GM18867 (cell line): ENCODE data around the gene RBX1.
"Not testable (repeated sequence)": the region's sequence is repeated elsewhere in the genome, so short reads cannot be mapped to it uniquely, and the experiment has no call there.

ENCODE experiments used
- ATAC-seq: cut with Tn5 transposase; IDR thresholded peaks from one replicate; pipeline ENCODE4 v1.9.1; 2021; ENCODE audit warnings: mild to moderate bottlenecking, moderate library complexity; ENCODE audit not compliant: unreplicated experiment

RBX1 gene

DNA sequence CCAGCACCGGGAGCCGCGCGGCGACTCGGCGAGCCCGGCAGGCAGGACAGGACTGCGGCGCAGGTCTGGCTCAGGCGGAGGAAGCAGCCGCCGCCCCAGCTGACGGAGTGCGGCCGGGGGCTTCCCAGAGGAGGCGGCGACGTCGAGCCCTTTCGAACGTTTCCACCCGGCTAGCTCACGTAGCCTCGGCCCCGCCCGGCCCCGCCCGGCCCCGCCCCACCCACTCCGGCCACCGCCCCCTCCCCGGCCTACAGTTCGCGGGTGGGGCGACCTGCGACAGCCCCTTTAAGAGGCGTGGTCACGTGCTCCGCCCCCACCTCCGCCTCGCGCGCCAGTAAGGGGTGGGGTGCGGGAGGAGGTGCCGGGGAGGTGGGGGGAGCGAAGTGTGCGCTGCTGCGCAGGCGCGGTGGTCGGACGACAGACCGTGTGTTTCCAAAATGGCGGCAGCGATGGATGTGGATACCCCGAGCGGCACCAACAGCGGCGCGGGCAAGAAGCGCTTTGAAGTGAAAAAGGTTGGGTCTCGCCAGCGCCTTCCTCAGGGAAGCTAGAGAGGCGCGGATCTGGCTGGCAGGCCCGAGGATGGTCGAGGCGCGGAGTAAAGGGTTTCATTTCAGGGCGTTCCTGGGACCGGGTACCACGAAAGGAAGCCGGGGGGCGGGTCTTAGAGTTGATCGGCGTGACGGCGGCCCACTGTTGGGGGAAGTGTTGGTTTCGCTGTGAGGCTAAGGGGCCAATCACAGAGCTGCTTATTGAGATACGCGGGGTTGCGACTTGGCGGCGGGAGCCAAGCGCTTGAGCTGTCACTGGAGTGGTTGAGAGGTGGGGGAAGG lies at the start of gene RBX1:
TSS of gene RBX1 (plus strand) at position 417 of the 833 bp plus-strand sequence. CDS start at position 438, 21 bp downstream.
- ATAC-seq = peak; percentile 77

DNA sequence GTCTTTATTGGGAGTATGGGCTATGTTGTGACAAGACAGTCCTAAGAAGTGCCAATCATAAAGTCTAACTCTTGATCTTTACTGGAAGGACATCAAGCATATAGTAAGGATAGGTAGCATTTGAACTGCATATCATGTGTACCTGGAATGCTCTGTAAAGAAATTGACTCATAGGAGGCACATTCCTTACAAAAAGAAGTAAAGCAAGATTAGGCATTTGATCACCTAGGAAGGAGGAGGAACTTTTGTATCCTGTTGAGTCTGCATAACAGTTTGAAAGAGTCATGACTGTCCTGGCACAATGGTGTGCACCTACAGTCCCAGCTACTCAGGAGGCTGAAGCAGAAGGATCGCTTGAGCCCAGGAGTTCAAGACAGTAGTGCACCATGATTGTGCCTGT lies 47.1 kb upstream of the RBX1 start:
- ATAC-seq = no peak

DNA sequence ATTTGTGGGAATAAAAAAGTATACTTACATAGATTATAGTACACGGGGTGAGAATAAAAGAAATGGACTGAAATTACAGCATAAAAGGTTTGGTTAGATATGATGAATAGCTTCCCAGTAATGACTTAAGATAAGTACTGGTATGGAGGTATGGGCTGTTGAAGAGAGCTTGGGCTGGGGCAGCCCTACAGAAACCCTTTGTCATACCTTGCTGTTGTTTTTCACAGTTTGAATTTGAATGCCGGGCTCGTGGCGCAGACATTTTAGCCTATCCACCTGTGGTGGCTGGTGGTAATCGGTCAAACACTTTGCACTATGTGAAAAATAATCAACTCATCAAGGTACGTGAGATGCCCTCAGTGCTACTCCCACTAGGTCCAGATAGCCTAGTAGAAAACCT lies 42.3 kb upstream of the RBX1 start:
- no peak for ATAC-seq

DNA sequence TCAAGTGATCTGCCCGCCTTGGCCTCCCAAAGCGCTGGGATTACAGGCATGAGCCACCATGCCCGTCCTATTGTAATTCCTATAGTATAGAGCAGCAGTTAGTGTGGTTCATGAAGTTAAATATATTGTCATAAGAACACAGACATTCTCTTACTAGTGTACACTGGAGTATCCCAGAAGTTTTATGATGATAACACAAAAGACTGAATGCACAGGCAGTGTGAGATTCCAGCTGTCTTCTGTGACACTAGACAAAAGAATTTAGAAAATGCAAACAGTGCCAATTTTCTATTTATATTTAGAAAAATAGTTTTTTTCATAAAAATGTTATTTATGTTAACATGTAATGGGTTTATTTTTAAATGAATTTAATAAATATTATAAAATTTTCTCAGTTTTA lies 39.4 kb upstream of the RBX1 start:
- no peak for ATAC-seq

DNA sequence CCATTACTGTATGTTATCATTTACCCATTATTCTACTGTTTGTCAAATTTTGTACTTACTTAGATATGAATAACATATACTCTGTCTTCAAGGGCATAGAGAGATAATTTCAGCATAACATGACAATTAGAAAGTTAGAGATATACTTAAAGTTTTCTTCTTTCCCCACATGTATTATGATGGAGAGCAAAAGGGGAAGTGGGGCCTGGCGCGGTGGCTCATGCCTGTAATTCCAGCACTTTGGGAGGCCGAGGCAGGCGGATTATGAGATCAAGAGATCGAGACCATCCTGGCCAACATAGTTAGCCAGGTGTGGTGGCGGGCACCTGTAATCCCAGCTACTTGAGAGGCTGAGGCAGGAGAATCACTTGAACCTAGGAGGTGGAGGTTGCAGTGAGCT lies 38.2 kb upstream of the RBX1 start:
- not testable (repeated sequence) for ATAC-seq

DNA sequence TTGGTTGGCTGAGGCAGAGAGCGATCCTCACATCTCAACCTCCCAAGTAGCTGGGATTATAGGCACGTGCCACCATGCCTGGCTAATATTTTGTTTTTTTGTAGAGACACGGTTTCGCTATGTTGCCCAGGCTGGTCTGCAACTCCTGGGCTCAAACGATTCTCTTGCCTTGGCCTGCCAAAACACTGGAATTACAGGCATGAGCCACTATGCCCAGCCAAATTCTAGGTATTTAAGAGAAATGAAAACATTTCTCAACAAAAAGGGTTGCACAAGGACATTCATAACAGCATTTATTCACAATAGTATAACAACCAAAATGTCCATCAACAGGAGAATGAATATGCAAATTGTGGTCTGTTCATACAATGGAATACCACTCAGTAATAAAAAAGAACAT lies 31.7 kb upstream of the RBX1 start:
- no peak for ATAC-seq

DNA sequence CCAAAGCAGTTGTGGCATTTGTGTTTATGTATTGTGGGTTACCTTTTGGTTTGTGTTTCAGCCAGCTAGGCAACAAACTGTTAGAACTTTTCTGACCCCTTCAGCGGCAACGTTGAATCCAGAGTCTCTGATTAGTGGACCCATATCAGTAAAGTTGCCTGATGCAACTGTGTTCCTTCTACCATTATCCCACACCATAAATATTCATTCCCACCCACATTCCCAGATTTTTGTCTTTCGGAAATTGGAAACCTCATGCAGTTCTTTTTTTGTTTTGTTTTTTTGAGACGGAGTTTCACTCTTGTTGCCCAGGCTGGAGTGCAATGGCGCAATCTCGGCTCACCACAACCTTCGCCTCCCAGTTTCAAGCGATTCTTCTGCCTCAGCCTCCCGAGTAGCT lies 30.7 kb upstream of the RBX1 start:
- no peak for ATAC-seq

DNA sequence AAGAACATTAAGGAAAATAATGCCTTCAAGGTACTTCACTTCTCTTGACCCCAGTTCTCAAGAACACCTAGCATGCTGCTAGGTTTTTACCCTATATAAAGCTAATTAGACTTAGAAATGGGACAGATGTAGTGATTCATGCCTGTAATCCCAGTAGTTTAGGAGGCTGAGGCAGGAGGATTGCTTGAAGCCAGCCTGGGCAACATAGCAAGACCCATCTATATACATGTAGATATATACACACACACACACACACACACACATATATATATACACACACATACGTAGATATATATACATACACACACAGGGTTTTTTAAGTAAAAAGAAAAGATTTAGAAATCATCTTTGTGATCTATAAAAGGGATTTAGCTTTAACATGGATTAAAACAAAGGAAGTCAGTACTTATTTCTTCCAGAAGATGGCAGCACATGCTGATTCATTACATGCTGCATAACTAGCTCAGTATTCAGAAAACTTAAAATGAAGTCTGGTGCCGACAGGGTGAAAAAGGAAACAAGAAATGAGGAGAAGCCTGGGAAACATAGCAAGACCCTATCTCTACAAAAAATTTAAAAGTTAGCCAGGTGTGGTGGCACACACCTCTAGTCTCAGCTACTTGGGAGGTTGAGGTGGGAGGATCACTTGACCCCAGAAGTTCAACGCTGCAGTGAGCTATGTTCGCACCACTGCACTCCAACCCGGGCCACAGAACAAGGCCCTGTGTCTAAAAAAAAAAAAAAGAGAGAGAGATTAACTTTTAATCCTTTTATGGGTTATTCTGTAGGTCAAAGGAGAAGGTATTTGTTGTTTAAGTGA lies 28.5 kb upstream of the RBX1 start:
- ATAC-seq = no peak

DNA sequence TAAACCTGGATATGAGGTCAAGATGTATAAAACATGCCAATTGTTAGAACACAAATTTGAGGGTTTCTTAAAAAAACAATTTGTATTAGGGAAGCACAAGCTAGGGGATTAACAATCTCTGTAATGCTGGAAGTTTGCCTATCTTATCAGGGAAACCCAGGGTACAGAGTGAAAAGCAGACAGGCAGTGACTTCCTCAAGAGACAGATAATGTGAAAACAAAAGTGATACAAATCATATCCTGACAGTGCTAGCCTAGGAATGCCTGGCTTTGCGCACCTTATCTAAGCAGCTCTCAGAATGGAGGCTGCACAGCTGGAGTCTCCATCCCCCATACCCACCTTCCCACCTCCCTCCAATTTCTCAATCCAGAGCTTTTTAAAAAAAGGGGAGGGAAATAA lies 22.5 kb upstream of the RBX1 start:
- ATAC-seq = no peak

DNA sequence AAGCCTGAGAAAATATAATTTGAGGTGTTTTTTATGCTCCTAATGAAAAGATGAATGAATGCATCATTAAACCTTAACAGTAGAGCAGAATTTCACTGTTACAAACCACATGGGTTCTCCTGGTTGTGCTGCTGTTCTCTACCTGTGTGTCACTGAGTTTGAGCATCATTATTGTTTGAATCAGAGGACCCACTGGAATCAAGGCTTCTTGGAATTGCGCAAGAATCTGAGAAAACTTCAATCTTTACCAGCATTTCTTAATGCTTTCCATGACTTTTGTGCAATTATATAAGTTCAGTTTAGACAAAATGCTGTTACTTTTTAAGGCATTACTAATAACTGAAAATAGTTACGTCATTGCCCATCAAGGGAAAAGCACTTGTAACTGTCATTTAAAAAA lies 18.8 kb upstream of the RBX1 start:
- ATAC-seq = no peak

DNA sequence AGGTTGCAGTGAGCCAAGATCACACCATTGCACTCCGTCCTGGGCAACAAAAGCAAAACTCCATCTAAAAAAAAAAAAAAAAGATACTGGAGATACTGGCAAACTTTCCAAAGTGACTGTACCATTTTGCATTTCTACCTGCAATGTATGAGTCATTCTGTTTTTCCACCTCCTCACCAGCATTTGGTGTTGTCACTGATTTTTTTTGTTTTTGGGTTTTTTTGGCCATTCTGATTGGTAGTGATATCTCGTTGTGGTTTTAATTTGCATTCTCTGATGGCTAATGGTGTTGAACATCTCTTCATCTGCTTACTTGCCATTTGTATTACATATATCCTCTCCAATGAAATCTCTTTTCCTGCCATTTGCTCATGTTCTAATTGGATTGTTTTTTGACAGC lies 12.0 kb upstream of the RBX1 start:
- ATAC-seq = no peak

DNA sequence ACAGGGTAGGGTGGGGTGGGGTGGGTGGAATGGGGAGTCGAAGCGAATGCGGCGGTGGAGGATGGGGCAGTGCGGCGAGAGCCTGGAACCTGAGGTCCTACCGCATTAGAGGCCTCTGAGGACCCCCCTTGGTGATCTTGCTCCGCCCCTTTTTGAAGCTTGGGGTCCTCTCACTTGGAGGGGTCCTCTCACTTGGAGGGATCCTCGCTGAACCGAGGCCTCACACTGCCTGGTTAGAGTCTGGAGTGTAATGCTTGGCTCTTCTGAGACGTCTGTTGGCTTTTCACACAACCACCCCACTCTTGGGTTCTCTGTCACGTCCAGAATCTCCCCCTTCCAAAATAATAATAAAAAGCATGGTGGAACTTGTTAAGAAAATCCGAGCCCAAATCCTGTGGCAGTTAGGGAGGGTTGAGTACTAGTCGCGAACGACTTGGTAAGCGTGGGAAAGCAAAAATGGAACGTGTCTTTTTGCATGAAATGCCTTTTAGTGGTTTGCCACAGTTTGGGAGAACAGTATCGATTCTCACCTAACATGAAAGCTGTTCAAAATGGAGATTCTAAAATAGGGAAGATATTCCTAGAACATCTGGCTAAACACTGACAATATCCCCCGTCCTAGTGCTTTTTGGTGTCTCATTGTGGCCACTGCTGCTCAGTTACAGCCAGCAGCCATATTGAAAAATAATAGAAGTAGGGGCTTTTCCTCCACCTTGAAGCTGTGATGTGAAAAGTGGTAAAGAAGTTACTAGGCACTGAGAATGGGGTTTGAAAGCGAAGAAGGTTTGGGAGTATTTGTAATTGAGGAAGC lies 822 bp downstream of the RBX1 start:
- no peak for ATAC-seq

DNA sequence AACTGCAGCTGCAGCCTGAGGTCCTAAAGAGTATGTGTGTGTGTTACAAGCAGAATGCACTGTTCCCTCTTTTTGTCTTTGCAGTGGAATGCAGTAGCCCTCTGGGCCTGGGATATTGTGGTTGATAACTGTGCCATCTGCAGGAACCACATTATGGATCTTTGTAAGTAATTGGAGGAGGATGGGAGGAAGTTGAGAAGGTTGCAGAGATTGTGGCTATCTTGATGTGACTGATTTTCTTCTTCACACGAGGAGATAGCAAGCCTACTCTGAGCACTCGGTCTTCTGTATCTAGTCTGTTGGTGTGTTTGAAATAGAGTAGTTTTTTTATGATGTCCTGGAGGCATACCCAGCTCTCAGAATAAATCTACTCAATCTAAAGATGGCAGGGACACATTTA lies 2.3 kb downstream of the RBX1 start:
- ATAC-seq = no peak

DNA sequence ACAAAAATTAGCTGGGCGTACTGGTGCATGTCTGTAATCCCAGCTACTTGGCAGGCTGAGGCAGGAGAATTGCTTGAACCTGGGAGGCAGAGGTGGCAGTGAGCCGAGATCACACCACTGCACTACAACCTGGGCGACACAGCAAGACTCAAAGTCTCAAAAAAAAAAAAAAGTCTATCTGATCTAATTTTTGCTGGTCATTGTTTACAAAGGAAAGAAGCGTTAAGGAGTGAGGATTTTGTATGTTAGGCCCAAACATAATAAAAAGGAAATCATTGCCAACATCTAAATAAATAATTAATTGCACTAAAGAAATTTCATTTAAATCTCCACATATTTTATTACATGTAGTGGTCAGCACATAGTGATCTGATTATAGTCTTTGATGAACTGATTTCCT lies 2.9 kb downstream of the RBX1 start:
- no peak for ATAC-seq

DNA sequence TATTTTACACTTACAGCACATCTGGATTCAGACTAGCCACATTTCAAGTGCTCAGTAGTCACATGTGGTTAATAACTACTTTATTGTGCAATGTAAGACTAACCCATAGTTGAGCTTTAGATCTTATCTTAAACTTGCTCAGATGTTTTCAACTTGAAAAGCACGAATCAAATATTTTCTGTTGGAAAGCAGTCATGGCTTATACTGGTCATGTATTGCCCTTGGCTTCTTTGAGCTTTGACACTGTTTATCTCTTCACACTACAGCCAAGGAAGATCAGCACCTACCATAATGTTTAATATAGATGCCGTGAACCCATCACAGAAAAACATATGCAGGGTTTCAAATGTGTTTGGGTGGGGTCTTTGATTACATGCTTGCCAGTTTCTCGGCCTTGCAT lies 4.4 kb downstream of the RBX1 start:
- no peak for ATAC-seq

DNA sequence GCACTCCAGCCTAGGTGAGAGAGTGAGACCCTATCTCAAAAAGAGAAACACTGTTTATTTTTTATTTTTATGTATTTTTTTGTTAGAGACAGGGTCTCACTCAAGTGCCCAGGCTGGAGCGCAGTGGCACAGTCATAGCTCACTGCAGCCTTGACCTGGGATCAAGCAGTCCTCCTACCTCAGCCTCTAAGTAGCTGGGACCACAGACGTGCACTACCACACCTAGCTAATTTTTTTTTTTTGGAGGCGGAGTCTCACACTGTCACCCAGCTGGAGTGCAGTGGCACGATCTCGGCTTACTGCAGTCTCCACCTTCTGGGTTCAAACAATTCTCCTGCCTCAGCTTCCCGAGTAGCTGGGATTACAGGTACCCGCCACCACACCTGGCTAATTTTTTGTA lies 6.4 kb downstream of the RBX1 start:
- ATAC-seq = no peak

DNA sequence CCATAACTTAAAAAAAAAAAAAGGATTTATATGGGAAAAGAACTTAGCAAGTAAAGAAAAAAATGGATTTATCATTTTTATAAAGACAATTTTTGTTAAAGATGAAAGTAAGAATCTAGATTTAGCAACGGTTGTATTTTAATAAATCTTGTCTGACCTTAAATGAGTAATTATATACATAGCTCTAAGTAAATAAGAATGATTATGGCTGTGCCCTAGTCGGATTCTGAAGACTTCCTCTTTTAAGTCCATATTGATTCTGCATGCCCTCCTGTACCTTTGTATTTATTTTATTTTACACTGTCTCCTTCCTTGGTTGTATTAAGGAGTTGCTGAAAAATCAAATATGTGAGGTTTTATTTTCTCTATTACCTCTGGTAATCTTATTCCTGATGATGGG lies 7.1 kb downstream of the RBX1 start:
- no peak for ATAC-seq

DNA sequence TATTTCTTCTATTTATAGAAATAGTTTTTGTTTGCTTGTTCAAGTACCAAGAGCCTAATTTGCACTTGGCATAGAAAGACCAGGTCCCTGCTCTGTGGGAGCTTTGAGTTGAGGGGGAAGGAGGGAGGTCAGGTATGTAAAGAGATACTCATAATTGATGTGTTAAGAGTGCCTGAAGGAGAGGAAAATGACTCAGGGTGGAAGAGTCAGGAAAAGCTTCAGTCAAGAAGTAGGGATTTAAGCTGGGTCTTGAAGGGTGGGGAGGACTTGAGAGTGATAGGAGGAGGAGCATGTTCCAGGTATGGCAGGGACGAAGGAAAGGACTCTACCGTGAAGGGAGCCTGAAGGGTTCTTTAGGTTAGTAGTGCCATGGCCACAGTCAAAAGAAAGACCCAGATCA lies 9.0 kb downstream of the RBX1 start:
- ATAC-seq = no peak

DNA sequence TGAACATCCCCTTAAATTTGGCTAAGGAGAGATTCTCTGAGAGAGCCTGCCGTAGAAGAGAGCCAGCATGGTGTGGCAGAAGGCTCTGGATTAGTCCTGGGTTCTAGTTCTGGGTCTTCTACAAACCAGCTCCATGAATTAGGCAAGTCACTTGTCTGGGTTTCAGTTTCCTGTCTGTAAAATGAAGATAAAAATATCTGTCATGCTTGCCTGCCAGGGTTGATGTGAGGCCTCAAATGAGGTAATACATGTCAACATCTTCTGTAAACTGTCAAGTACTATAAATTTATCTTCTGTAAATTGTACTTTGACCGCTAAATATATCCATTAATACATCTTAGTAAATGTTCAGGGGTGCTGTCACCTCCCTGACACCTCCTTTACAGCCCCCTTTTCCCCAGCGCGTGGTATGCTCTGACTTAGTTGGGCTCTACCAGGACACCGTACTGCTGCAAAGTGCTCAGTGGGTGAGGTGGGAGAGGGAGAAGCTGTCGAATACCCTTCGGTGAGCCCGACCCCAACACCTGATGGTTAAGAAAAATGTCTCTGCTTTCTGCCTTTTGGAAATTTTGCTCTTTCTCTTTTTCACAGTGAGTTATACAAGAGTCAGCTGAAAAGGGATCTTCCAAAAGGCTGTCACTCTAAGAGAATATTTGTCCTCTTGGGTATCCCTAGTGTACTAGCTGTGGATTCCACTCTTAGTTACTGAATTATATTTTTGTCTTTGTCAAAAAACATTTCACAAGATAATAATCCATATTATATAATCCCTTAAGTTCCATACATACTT lies 15.0 kb downstream of the RBX1 start:
- no peak for ATAC-seq

DNA sequence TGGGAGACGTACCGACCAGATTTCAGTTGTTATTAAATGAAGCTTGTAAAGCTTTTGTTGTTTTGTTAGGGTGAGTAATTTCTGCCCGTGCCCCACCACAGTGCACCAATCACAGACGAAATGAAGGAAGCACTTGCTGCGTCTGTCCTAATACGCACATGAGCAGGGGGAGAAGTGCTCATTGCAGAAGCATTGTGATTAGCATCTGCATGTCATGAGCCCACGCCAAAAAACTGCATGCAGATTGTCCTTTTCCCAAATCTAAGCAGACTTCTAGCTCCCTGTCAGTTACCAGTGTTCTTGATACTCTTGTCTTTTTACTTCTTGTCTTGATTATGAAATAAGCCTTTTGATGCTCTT lies 15.5 kb downstream of the RBX1 start:
- ATAC-seq = no peak
